Measurements from ENCODE around the gene ANKRA2. TPM values are rescaled to one million over a fixed set of nuclear protein-coding genes. Genes with fewer than 3 reads are reported as not detected.

ANKRA2 gene
- polyA plus RNA-seq, 1 donor from 2014 or later: 70.9 TPM

DNA sequence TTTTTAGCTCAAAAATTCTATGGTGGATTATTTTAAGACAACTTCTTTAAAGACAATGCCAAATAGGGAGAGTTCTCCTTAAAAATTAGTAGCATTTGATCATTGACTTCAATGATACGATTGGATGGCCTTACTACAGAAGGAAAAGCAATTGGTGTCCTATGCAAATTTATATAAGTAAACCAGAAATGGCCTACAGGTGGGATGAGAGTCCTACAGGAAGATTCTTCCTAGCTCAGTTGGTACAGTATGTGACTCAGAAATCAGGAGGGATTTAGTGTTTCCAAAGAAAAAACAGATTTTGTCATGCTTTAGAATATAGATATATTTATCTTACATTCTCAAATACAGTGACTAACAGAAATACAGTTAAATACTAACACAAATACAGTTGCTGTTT is 6.5 kb downstream of the ANKRA2 start:
- no peak overlapping the region for H3K4me3 ChIP-seq (ENCODE audit: low read length)
- no peaks in the 10 kb centered on the region for H4K20me1 ChIP-seq (ENCODE audit: insufficient read depth)
- H3K9me3 ChIP-seq (ENCODE audit: low read length): no peaks in the 10 kb centered on the region
- no peak overlapping the region for H3K27ac ChIP-seq (ENCODE audit: low read length)
- no peaks in the 10 kb centered on the region for H3F3A ChIP-seq (ENCODE audit: insufficient read depth, low read length, poor library complexity, severe bottlenecking)
- H3K9ac ChIP-seq (ENCODE audit: low read length): no peak overlapping the region
- no peak overlapping the region for H2AFZ ChIP-seq (ENCODE audit: low read depth, low read length)
- peaks cover 9% of the 10 kb centered on the region for H3K79me2 ChIP-seq (replicated peaks; ENCODE audit: insufficient read depth, low read length)
- no peak for TF ChIP-seq POLR2AphosphoS5 (IDR thresholded peaks at IDR 0.05)
- TF ChIP-seq REST (IDR thresholded peaks at IDR 0.05; ENCODE audit: borderline replicate concordance): no peak
- no peak for TF ChIP-seq RAD21 (conservative IDR thresholded peaks at IDR 0.05)
- TF ChIP-seq MXI1 (conservative IDR thresholded peaks at IDR 0.05; ENCODE audit: poor library complexity, severe bottlenecking): no peak
- TF ChIP-seq, protein P1, sequence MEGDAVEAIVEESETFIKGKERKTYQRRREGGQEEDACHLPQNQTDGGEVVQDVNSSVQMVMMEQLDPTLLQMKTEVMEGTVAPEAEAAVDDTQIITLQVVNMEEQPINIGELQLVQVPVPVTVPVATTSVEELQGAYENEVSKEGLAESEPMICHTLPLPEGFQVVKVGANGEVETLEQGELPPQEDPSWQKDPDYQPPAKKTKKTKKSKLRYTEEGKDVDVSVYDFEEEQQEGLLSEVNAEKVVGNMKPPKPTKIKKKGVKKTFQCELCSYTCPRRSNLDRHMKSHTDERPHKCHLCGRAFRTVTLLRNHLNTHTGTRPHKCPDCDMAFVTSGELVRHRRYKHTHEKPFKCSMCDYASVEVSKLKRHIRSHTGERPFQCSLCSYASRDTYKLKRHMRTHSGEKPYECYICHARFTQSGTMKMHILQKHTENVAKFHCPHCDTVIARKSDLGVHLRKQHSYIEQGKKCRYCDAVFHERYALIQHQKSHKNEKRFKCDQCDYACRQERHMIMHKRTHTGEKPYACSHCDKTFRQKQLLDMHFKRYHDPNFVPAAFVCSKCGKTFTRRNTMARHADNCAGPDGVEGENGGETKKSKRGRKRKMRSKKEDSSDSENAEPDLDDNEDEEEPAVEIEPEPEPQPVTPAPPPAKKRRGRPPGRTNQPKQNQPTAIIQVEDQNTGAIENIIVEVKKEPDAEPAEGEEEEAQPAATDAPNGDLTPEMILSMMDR (IDR thresholded peaks at IDR 0.05; ENCODE audit: poor library complexity, severe bottlenecking): no peak
- no peak for TF ChIP-seq EP300 (conservative IDR thresholded peaks at IDR 0.05; ENCODE audit: poor library complexity, severe bottlenecking)
- H3K36me3 ChIP-seq (ENCODE audit: insufficient read depth, low read length): peaks cover 5% of the 10 kb centered on the region
- H3K4me2 ChIP-seq (ENCODE audit: low read length): no peak overlapping the region
- H3K9me2 ChIP-seq (ENCODE audit: insufficient read depth, low read length): no peaks in the 10 kb centered on the region
- no peaks in the 10 kb centered on the region for H3K27me3 ChIP-seq (ENCODE audit: insufficient read depth, low read depth, low read length)

- H3K4me2 ChIP-seq (ENCODE audit: low read length): no peak overlapping the region
- H3F3A ChIP-seq (ENCODE audit: insufficient read depth, low read length, poor library complexity, severe bottlenecking): no peaks in the 10 kb centered on the region
- peaks cover 5% of the 10 kb centered on the region for H3K36me3 ChIP-seq (ENCODE audit: insufficient read depth, low read length)
- TF ChIP-seq POLR2AphosphoS5 (IDR thresholded peaks at IDR 0.05) (no peak), MXI1 (conservative IDR thresholded peaks at IDR 0.05; ENCODE audit: poor library complexity, severe bottlenecking) (no peak), EP300 (conservative IDR thresholded peaks at IDR 0.05; ENCODE audit: poor library complexity, severe bottlenecking) (no peak), EZH2 (IDR thresholded peaks at IDR 0.05; ENCODE audit: borderline replicate concordance, insufficient read depth, low read length, poor library complexity, severe bottlenecking) (no peak), SMC3 (conservative IDR thresholded peaks at IDR 0.05; ENCODE audit: poor library complexity) (no peak), TAF1 (IDR thresholded peaks at IDR 0.05; ENCODE audit: low read depth) (no peak), RAD21 (conservative IDR thresholded peaks at IDR 0.05) (no peak), REST (IDR thresholded peaks at IDR 0.05; ENCODE audit: borderline replicate concordance) (no peak)
- TF ChIP-seq, protein P1 (IDR thresholded peaks at IDR 0.05; ENCODE audit: poor library complexity, severe bottlenecking): no peak
- no peak overlapping the region for H2AFZ ChIP-seq (ENCODE audit: low read depth, low read length)
- no peaks in the 10 kb centered on the region for H3K79me2 ChIP-seq (replicated peaks; ENCODE audit: insufficient read depth, low read length)
- no peak overlapping the region for H3K9ac ChIP-seq (ENCODE audit: low read length)
- no peaks in the 10 kb centered on the region for H3K9me3 ChIP-seq (ENCODE audit: low read length)
- H3K9me2 ChIP-seq (ENCODE audit: insufficient read depth, low read length): no peaks in the 10 kb centered on the region
- no peak overlapping the region for H3K27ac ChIP-seq (ENCODE audit: low read length)
- H4K20me1 ChIP-seq (ENCODE audit: insufficient read depth): no peaks in the 10 kb centered on the region
- no peak overlapping the region for H3K4me3 ChIP-seq (ENCODE audit: low read length)
- H3K27me3 ChIP-seq (ENCODE audit: insufficient read depth, low read depth, low read length): no peaks in the 10 kb centered on the region
Observed at GRCh38 chr5:73552642-73553041, 12.8 kb downstream of the ANKRA2 start.
